ENCODE results near the gene PPP2R1B. TPM values are rescaled to one million over a fixed set of nuclear protein-coding genes. Genes with fewer than 3 reads are reported as not detected.

PPP2R1B gene
- total and polyA plus RNA-seq, 2 of the 8 experiments (the other 6 are each of a cell fraction or from before 2014, with no cell fraction given), result 25.8 to 87.0 TPM

DNA sequence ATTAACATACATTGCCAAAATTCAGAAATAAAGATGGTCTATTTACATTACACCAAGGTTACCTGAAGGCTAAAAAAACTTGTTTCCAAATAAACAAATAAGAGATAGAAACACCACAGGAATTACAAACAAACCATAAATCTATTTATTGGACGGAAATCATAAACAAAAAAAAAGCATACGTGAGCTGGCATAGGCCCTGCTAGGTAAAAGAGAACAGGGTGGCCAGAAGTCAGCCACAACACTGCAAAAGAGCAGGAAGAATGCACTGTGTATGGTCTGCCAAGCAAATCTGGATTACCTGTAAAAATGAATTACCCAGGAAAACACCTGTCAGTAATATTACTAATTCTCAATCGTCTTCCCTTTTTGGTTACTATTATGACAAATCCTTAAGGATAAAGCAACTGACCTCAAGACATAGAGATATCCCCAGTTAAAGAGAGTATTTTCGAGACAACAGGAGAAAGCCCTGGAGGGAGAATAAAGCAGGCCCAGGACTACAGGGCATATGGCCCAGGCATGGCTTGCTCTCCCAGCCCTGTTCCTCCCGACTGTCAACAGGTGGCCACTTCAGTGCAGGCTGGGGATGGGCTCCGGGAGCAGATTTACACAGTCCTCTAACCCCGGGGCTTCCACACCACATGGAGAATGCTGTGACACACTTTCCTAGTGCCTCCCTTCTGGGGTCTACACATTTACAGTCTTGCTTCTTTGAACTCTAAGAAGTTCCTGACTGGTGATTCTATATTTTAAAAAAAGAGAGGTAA lies 18.0 kb downstream of the PPP2R1B start (continued):
- TF ChIP-seq, protein P1, sequence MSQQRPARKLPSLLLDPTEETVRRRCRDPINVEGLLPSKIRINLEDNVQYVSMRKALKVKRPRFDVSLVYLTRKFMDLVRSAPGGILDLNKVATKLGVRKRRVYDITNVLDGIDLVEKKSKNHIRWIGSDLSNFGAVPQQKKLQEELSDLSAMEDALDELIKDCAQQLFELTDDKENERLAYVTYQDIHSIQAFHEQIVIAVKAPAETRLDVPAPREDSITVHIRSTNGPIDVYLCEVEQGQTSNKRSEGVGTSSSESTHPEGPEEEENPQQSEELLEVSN (IDR thresholded peaks at IDR 0.05), result no peak
- TF ChIP-seq, protein P2, sequence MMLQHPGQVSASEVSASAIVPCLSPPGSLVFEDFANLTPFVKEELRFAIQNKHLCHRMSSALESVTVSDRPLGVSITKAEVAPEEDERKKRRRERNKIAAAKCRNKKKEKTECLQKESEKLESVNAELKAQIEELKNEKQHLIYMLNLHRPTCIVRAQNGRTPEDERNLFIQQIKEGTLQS (IDR thresholded peaks at IDR 0.05; ENCODE audit: insufficient read depth, low read depth, low read length), result no peak

Measured in H1 (cell line).